HG03558 (cell line): ENCODE measurements around the gene CCNQ.

Source experiments
- ATAC-seq: cut with Tn5 transposase; IDR thresholded peaks from one replicate; pipeline ENCODE4 v1.9.1; 2021; ENCODE audit warnings: moderate number of reproducible peaks; ENCODE audit not compliant: unreplicated experiment; ENCODE audit errors: extremely low read depth

The CCNQ gene

GRCh38 chrX:153578889-153579288 lies 20.1 kb downstream of the CCNQ start:
- ATAC-seq, result no peak

- ATAC-seq, result no peak
Measured at GRCh38 chrX:153578200-153578835, 20.6 kb downstream of the CCNQ start.

DNA sequence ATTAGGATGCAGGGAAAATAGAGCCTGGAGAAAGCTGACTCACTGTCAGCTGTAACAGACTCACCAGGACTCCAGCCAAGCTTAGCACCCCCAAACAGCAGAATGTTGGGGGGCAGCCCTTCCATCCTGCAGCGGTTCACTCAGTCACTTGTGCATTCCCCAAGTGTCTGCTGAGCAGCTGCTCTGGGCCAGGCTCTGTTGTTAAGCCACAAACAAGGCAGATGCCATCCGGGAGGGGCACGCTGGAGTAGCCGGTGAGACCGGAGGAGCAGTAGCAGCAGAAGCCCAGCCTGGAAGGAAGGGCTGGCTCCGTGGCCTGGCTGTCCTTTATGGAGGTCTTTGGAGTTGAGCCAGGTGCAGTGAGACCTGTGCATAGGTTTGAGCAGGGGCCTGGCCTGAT lies 22.0 kb downstream of the CCNQ start:
- ATAC-seq, result no peak

DNA sequence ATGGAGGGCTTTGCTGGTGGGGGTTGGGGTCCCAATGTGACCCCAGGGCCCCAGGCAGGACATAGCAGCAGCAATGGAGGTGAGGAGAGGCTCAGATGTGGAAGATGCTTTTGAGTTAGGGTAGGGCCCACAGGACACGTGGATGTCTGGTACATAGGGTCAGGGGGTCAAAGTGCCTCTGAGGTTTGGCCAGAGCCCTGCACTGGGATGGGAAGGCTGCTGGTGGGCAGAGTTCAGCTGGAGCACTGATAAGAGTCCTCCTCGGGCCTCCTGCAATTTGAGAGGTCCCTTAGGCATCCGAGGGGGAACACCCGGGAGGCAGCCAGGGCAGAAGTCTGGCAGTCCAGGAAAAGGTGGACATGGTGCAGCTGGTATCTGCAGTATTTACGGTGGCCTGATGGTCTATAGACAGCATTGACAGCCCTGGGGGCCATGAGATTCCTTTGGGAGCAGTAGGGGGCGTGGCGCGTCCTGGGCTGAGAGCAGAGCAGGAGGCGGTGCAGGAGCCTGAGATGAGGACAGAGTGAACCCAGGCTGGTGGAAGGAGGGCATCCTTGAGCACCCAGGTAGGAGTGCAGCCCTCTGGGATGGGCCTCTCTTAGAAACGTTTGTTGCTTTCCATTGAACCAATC lies 22.6 kb downstream of the CCNQ start:
- no peak for ATAC-seq

GRCh38 chrX:153573984-153574383 lies 25.0 kb downstream of the CCNQ start:
- no peak for ATAC-seq

- ATAC-seq, result no peak
Measured at GRCh38 chrX:153572601-153573000, 26.3 kb downstream of the CCNQ start.

GRCh38 chrX:153571534-153571908 lies 27.4 kb downstream of the CCNQ start:
- no peak for ATAC-seq

- no peak for ATAC-seq
Measured at GRCh38 chrX:153569475-153569874, 29.5 kb downstream of the CCNQ start.

DNA sequence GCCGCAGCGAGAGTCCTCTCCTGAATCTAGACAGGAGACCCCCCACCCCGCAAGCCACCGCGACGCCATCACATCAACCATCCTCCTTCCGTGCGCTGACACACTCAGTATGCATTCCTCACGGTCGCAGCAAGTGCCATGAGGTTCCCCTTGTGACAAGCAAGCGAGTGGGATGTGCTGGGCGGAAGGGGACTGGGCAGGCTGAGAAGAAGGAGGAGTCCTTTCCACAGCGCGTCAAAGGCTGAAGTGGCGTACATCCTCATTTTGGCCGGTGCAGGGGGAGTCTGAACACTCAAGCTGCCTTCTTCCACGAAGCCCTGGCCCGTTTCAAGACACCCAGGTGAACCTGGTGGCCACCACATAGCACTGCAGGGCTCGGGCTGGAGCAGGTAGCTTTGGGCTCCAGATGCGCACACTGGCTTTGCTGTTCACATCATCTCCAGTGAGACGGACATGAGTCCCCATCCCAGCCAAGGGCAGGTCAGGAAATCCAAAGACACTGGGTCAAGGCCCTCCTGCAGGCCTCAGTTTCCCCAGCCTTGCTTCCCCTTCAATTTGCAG lies 30.4 kb downstream of the CCNQ start:
- ATAC-seq, result no peak

DNA sequence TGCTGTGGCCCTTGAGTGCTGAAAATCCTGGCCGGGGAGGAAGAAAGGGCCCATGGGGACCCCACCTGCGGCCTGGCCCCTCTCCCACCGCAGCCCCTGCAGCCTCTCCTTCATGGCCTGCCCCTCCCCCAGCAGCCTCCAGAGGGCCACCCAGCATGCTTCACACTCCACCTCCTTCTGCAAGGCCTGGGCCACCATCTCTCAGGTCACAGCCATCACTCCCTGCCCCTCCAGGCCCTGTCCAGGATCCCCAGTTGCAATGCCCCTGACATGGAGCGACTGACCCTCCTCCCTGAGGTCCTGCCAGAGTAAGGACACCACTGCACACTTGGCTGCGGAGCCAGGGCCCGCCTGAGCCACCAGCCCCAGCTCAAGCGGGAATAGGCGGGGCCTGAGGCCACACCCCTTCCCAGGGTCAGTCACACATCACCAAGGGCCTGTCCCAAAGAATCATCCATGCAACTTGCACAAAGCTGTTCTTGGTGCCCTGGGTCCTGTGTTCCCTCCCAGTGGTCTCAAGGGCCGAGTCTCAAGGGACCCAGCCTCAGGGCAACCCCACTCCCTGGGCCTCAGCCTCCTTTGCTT lies 32.9 kb downstream of the CCNQ start:
- no peak for ATAC-seq

GRCh38 chrX:153564047-153564606 lies 34.8 kb downstream of the CCNQ start:
- no peak for ATAC-seq

- no peak for ATAC-seq
Measured at GRCh38 chrX:153562546-153562945, 36.4 kb downstream of the CCNQ start.

- ATAC-seq, result no peak
Measured at GRCh38 chrX:153561337-153561736, 37.6 kb downstream of the CCNQ start.

DNA sequence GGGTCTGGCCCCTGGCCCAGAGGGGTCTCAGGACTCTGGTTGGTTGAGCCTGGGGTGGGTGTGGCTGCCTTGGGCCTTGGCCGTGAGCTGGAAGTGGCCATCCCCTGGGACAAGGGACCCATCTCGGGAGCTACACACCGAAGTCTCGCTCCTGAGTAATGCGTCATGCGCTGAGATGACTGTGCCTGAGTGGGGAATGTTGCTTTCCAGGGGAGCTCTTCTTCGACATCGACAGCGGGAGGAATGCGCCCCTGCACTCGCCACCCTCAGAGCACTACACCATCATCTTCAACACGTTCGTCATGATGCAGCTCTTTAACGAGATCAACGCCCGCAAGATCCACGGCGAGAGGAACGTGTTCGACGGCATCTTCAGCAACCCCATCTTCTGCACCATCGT lies 38.5 kb downstream of the CCNQ start:
- no peak for ATAC-seq

DNA sequence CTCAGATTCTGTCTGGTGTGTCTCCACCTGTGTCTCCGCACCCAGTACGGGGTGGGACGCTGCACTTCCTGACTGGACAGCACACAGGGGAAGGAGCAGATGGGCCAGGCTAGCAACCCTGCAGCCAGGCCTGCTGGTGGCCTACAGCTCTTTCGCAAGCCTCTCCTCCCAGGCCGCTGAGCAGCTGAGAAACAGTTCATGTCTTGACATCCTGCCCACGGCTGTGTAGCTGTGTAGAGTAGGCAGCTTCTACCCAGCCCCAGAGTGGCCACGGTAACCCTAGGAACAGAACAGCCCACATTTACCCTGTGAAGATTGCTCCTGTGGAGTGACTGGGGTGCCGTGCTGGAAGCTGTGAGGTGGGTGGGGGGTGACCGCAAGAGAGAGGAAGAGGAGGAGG lies 38.9 kb downstream of the CCNQ start:
- ATAC-seq, result no peak

GRCh38 chrX:153557618-153558355 lies 41.2 kb downstream of the CCNQ start:
- ATAC-seq, result no peak

DNA sequence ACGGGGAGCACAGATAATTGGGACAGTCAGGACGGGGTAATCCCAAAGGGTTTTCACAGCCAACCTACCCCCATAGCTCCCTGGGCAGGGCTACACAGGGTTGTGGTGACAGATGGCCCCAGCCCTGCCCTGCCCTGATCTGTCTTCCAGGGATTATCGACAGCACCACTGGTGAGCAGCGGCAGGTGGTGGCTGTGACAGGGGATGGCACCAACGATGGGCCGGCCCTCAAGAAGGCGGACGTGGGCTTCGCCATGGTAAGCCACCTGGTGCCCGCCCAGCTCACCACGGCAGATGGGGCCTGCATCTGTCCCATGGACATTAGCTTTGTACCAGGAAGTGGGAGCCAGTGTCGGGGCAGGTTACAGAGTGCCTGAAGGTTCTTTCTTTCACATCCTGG lies 42.2 kb downstream of the CCNQ start:
- no peak for ATAC-seq

DNA sequence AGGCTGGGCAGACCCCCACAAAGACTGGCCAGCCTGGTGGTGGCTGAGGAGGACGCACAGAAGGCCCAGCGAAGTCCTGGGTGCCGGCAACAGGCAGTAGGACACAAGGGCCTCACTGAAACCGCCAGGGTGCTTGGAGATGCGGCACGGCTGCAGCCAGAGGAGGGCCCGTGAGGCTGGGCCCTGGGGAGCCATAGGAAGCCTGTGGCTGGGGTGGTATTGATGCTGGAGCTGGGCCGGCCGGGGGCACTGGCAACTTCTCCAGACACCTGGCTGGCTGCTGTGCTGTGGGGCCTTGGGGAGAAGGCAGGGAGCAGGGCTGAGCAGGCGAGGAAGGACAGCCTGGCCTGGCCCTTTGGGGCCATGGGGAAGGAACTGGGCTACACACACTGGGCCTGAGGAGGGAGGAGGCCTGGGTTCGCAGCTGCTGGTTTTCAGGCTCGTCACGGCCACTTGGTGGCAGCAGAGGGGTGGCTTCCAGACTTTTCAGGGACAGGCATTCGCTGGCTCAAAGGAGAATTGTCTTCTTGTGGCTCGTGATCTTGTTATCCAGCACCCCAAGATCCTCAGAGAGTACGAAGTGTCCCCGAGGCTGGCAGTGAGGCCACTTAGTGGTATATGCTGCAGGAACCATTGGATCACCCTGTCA lies 44.3 kb downstream of the CCNQ start:
- ATAC-seq, result no peak

DNA sequence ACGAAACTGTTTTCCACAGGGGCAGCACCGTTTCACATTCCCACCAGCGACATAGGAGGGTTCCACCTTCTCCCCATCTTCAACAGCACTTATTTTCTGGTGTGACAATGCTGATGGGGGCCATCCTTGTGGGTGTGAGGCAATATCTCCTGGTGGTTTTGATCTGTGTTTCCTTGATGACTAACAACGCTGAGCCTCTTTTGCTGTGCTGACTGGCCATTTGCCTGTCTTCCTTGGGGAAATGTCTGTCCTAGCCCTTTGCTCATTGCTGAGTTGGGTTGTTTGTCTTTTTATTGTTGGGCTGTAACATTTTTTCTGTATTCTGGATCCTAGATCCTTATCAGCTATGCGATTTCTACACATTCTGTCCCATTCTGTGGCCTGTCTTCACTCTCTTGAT lies 47.8 kb downstream of the CCNQ start:
- no peak for ATAC-seq

DNA sequence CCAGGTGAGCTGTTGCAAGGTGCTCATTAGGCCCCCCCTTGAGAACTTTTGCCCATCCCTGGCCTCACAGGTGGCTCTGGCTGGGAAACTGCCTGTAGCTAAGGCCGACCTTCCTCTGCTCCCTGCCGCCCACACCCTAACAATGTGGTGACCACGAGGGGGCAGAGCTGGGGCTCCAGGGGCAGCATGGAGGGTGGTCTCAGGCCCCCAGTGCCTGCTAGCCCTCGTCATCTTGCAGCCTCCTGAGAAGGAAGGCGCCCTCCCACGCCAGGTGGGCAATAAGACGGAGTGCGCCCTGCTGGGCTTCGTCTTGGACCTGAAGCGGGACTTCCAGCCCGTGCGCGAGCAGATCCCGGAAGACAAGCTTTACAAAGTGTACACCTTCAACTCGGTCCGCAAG lies 49.1 kb downstream of the CCNQ start:
- ATAC-seq, result no peak
